ENCODE data around the gene DPAGT1.

DPAGT1 gene

GRCh38 chr11:119111361-119111925 is 9.8 kb upstream of the DPAGT1 start:
- TF ChIP-seq CTCF (IDR thresholded peaks at IDR 0.05): no peak
- Histone ChIP-seq H3K4me1 (peaks cover 0 to 26% (median 14%) of the 10 kb centered on the region in 4 donors), H3K4me3 (no peak overlapping the region), H3K36me3 (peaks cover 15 to 60% (median 50%) of the 10 kb centered on the region in 3 donors), H3K27ac (no peak overlapping the region), H3K27me3 (no peaks in the 10 kb centered on the region), H3K9me3 (no peaks in the 10 kb centered on the region)
- intact Hi-C loops (cut with DNase I; ENCODE audit: low total_unique reads): no loop called here
- no peak for DNase-seq

DNA sequence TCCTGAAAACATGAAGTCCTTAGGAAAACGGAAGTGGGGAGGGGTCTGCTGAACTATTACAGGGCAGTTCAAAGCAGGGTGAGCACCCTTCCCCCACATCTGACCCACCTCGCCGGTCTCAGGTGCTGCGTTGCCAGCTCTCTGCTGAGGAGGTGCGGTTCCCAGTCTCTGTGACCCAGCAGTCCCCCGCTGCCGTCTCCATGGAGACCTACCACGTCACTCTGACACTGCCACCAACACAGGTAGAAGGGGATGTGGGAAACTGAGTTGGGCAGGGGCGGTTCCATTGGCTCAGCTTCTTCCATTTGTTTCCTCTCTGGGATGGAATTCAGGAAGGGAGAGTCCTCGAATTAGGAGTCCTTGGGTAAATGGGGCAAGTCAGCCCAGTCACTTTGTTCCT is 8.8 kb upstream of the DPAGT1 start:
- intact Hi-C loops (cut with DNase I; ENCODE audit: low total_unique reads): no loop called here
- H3K27ac ChIP-seq: no peak overlapping the region
- peaks cover 15 to 50% (median 42%) of the 10 kb centered on the region in 3 donors for H3K36me3 ChIP-seq
- DNase-seq: no peak
- H3K4me3 ChIP-seq: no peak overlapping the region
- H3K27me3 ChIP-seq: no peaks in the 10 kb centered on the region
- no peaks in the 10 kb centered on the region for H3K9me3 ChIP-seq
- TF ChIP-seq CTCF (IDR thresholded peaks at IDR 0.05): no peak
- H3K4me1 ChIP-seq: peaks cover 0 to 30% (median 16%) of the 10 kb centered on the region in 4 donors

GRCh38 chr11:119109843-119110242 is 8.2 kb upstream of the DPAGT1 start:
- H3K4me1 ChIP-seq: peaks cover 0 to 30% (median 16%) of the 10 kb centered on the region in 4 donors
- H3K27me3 ChIP-seq: no peaks in the 10 kb centered on the region
- H3K27ac ChIP-seq: no peak overlapping the region
- peaks cover 15 to 44% (median 42%) of the 10 kb centered on the region in 3 donors for H3K36me3 ChIP-seq
- no peak overlapping the region for H3K4me3 ChIP-seq
- DNase-seq: no peak
- no peak for TF ChIP-seq CTCF (IDR thresholded peaks at IDR 0.05)
- no peaks in the 10 kb centered on the region for H3K9me3 ChIP-seq
- intact Hi-C loops (cut with DNase I; ENCODE audit: low total_unique reads): loop anchor here (10.0 kb wide), 1 partner anchor 215 kb away; no protein-coding TSS in a partner anchor

DNA sequence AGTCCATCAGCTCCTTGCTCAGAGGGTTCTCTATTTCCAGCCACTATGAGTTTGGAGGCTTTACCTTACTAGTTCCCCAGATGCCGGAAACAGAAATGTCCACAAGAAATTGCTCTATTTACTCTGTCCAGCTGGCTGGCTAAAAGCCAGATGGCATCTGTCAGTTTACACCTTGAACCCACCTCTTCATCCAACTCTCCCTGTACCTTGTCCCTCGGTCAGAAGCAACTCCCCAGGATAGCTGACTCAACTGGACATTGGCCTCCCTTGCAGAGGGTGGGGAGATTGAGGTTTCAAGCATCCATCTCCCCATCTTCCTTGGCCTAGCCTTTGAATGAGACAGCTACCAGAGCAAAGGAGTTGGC is 7.2 kb upstream of the DPAGT1 start:
- peaks cover 0 to 31% (median 16%) of the 10 kb centered on the region in 4 donors for H3K4me1 ChIP-seq
- no peak for DNase-seq
- no peaks in the 10 kb centered on the region for H3K27me3 ChIP-seq
- intact Hi-C loops (cut with DNase I; ENCODE audit: low total_unique reads): loop anchor here (10.0 kb wide), 1 partner anchor 216 kb away; no protein-coding TSS in a partner anchor
- TF ChIP-seq CTCF (IDR thresholded peaks at IDR 0.05): no peak
- H3K27ac ChIP-seq: peak overlapping the region in 1 of 2 donors; percentile 88
- peaks cover 15 to 34% (median 34%) of the 10 kb centered on the region in 3 donors for H3K36me3 ChIP-seq
- H3K4me3 ChIP-seq: peak overlapping the region; percentile 77 to 95
- H3K9me3 ChIP-seq: no peaks in the 10 kb centered on the region

DNA sequence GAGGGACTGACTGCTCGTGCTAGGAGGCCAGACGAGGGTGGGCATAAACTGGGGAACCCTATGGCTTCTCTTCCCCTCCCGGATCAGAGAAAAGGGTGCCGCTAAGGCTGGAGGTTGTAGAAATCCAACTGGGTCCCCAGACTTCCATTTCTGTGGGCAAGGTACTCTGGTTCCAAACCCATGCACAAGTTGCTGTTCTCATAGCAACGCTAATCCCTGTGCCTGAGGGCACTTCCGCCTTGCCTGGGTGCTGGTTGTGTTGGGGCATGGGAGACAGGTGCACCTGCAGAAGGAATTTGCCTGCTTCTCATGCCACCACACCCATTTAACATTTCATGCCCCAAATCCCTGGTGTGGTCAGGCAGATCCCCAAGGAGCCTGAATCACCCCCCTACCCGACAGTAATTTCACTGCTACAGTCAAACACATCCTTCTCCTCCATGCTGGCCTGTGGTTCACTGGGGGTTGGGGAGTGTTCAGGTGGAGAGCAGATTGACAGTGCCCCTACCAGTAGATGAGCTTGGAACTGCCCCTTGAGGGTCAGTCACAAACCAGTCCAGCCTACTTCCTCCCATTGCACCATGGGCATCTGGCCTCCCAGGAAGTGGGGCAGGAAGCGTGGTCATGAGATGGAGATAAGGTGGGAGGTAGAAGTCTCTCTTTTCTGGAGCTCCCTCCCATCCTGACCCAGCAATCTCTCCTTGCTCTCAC is 6.6 kb upstream of the DPAGT1 start:
- H3K36me3 ChIP-seq: peaks cover 12 to 29% (median 29%) of the 10 kb centered on the region in 3 donors
- peak overlapping the region; percentile 70 to 88 for H3K27ac ChIP-seq
- no peaks in the 10 kb centered on the region for H3K9me3 ChIP-seq
- H3K4me1 ChIP-seq: peaks cover 0 to 36% (median 18%) of the 10 kb centered on the region in 4 donors
- H3K4me3 ChIP-seq: peak overlapping the region; percentile 77 to 95
- no peaks in the 10 kb centered on the region for H3K27me3 ChIP-seq
- DNase-seq: no peak
- no peak for TF ChIP-seq CTCF (IDR thresholded peaks at IDR 0.05)
- intact Hi-C loops (cut with DNase I; ENCODE audit: low total_unique reads): loop anchor here (10.0 kb wide), 1 partner anchor 216 kb away; no protein-coding TSS in a partner anchor

Data from tibial artery (tissue), 4 donors.